ENCODE results near the gene GALNT2.
A peak's percentile ranks its signal among the peaks of the same experiment; 100 is the strongest.

Gene GALNT2

DNA sequence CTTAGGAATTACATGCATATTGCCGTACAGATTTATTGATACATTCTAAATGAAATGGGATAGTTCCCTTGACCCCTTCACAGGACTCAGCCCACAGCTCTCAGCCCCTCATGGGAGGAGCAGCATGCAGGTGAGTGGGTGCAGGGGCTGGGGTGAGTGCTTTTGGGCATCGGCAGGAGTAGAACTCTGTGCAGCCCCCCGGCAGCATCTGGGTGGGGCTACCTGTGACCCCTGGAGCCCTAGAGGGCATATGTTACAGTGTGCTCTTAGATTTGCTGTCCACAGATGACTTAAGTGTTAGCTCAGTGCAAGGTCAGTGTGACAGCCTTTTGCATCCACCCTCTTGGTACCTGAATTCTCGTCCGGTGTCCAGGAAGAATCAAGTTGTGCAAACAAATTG lies 120.3 kb downstream of the GALNT2 start:
- no peak for DNase-seq (ENCODE audit: low spot score)

DNA sequence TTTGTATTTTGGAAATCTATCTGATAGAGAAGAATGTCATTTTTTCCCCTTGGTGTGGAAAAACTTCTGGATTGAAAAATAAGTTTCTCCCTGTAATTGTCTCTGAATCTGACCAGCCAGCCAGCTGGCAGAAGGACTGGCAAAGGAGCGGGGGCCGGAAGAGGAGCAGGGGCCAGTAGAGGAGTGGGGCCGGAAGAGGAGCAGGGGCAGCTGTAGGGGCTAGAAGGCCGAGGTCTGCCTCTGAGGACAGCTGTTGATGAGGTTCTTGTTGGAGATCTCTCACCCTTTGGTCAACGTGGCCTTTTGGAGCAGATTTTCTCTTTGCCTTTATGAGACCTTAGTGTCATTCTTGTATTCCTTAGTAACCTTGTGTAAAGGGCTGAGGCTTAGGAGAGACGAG lies 121.8 kb downstream of the GALNT2 start:
- no peak for DNase-seq (ENCODE audit: low spot score)

DNA sequence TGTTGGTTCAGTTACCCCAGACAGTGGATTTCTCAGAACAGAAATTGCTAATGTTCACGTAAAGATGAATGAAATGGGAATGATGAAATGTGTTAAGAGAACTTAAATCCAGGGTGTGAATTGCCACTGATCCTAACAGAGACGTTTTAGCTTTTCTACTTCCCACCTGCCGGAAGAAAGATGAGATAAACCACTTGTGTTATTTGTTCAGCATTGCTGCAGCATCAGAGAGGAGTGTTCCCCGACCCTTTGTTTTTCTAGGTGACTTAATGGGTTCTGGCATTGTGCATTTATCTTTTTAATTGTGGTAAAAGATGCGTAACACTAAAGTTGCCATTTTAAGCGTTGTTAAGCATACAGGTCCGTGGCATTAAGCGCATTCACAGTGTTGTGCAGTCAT lies 122.3 kb downstream of the GALNT2 start:
- DNase-seq (ENCODE audit: low spot score): no peak

DNA sequence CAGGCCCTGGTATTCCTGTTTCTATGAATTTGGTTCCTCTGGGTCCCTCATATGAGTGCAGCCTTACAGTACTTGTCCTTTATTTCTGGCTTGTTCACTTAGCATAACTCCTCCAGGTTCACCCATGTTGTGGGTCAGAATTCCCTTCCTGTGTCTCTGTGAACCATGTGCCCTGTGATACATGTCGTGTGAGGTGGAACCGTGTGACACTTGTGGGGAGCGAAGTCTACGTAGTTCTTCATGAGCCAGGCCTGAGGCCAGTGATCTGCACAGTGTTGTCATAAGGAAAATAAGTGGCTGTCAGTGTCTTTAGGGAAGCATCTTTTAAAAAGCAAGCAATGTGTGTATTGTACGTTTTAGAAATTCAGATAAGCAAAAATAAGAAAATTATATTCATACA lies 122.8 kb downstream of the GALNT2 start:
- DNase-seq (ENCODE audit: low spot score): no peak

DNA sequence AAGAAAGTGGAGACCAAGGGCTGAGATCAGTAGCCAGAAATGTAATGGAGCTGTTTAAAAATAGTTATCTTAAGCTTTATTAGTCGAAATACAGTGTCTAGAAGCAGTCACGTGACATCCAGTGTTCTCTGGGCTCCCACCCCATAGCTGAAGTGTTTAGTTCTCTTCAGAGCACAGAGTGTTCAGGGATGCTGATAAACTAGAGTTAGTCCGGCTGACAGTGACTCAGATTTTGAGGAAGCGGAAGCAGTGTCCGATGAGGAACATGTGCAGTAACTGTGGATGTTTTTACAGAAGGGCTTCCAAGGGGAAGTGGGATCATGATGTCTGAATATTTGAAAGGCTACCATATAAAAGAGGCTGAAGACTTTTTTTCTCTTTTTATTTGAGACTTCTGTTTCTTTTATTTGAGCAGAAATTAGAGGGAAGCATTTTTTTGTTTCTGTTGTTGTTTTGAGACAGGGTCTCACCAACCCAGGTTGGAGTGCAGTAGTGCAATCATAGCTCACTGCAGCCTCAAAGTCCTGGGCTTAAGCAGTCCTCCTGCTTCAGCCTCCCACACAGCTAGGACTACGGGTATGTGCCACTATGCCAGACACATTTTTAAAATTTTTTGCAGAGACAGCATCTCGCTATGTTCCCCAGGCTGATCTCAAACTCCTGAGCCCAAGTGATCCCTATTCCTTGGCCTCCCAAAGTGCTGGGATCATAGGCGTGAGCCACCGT lies 124.2 kb downstream of the GALNT2 start:
- peak; percentile 58 for DNase-seq (ENCODE audit: low spot score)

DNA sequence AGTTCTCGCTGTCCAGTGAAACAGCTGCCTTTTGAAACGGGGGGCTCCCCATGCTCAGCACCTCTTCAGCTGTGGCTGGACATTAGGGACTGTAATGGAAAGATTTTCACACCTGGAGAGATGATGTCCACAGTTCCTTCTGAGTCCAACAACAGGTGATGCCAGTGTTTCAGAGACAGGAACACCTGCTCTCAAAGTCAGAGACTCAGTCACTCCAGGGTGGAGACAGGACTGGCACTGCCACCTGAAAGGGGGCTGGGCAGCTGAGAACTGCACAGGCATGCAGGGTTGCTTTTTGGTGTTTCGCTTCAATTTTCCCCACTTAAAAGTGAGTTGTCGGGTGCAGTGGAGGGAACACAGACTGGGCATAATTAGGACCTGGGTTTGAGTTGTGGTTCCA lies 124.8 kb downstream of the GALNT2 start:
- no peak for DNase-seq (ENCODE audit: low spot score)

DNA sequence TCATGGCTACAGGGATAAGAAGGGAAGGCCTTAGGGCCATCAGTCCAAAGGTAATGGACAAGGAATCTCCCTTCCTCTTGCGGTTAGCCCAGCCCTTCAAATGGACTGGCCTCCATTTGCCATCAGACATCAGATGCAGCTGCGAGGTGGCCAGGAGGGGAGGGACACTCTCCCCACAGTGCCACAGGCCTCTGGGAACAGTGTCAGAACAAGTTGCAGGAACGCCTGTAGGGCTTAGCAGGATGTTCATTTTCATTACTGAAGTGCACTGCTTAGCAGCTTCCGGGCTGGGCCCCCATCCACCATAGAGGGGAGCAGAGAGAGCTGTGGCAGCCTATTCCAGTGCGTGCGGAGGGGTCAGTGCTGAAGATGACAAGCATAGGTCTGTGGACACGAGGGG lies 127.5 kb downstream of the GALNT2 start:
- no peak for DNase-seq (ENCODE audit: low spot score)

DNA sequence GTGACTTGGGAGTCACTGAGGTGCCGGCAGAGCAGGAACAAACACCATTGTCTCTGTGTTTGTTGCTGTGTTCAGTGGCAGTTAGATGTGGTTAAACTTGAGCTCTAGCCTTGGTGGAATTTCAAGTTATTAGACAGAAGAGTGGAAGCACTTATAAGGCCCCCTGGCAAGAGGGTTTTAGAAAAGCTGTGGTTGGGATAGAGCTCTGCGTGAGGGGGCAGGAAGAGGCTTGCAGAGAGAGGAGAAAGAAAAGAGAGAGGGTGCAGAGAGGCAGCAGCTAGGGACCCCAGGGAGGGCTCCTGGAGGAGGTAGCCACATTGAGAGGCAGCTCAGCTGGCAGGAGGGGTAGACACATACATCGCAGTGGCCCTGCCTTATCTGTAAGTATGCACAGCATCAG lies 128.2 kb downstream of the GALNT2 start:
- no peak for DNase-seq (ENCODE audit: low spot score)

DNA sequence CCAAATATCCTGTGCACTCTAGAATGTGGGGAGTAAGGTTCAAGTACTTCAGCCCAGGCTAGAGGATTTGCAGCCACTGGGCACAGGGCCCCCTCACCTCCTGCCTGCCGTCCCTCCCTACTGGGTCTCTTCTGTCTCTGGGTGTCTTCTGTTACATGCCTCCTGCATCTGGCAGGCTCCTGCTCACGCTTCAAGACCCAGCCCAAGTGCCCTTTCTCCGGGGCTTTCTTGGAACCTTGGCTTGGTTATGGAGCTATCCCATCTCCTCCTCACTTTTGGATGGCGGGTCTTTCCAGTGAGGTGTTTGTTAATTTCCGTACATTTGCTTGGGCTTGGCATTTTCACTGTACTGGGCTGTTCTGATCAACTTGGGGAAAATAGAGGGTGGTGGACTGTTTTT lies 129.0 kb downstream of the GALNT2 start:
- DNase-seq (ENCODE audit: low spot score): no peak

DNA sequence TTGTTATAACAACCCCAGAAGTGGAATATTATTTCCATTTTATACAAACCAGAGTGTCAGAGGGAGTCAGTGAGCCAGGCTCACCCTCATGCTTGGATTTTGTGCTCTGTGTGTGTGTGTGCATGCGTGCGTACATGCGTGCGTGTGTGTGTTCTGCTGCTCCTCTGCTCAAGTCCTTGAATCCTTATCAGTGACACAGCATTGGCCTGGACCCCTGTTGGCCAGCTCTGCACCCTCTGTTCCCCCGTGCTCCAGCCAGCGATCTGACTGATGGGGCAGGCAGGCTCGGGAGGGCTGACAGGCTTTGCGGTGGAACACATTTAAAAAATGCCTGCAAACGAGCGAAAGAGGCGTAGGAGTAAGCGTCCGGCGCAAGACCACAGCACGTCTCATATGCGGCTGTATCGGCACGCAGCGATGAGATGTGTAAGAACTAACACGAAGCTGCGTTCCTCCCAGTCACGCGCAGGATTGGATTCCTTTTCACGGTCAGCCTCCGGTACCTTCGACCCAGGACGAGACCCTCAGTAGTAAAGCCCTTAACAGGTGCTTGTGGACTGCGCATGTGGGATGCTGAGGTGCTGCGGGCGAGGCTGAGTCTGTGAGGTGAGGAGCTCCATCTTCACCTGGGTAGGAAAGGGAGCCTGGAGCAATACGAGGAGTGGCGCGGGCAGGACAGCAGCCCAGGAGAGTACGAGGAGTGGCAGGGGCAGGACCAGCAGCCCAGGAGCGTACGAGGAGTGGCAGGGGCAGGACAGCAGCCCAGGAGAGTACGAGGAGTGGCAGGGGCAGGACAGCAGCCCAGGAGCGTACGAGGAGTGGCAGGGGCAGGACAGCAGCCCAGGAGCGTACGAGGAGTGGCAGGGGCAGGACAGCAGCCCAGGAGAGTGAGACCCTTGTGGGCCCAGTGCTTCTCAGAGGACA lies 130.9 kb downstream of the GALNT2 start:
- DNase-seq (ENCODE audit: low spot score): no peak

DNA sequence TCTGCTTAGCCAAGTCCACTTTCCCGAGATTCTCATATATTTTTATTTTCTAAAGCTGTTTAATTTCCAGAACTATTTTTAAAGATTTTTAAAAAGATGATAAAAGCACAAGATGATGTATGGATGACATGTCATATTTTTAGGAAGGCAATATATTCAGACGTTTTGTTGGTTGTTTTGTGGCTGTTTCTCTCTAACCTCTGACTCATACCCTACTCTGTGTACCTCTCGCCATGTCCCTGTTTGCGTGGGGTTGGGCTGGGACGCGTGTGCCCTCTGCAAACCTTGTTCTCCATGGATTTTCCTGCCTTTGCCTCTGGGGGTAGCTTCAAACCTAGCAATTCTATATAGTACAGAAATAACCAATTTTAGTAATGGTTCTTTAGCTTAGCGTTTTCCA lies 132.0 kb downstream of the GALNT2 start:
- DNase-seq (ENCODE audit: low spot score): no peak

DNA sequence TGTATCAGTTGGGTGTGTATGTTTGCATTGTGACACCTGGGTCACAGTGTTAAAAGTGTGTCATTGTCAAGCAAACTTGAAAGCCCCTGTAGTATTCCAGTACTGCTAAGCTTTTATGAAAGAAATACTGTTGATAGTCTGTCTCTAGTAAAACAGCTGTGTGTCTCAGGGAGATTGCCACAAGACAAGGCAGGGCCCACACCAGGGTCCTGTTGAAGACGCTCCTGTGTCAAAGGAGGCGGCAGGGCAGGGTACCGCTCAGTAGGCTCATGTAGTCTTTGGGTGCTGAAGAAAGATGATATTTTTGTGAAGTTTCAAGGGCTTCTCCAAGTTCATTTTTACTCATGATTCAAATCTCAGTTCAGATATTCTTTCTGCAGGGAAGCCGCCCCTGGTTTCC lies 132.5 kb downstream of the GALNT2 start:
- DNase-seq (ENCODE audit: low spot score): no peak

DNA sequence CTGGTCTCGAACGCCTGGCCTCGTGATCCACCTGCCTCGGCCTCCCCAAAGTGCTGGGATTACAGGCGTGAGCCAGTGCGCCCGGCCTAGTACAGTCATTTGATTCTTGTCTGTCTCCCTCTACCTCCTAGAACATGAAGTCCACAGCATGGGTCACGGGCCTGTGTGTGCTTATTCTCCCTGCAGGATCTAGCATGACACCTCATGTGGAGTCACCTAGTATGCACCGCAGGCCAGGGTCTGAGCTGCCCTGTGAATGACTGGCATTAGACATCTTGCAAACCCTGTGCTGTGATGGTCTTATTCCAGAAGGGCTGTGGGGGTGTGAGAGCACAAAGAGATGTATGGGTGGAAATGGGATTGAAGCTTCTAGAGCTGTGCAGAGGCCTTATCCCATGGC lies 133.2 kb downstream of the GALNT2 start:
- no peak for DNase-seq (ENCODE audit: low spot score)

DNA sequence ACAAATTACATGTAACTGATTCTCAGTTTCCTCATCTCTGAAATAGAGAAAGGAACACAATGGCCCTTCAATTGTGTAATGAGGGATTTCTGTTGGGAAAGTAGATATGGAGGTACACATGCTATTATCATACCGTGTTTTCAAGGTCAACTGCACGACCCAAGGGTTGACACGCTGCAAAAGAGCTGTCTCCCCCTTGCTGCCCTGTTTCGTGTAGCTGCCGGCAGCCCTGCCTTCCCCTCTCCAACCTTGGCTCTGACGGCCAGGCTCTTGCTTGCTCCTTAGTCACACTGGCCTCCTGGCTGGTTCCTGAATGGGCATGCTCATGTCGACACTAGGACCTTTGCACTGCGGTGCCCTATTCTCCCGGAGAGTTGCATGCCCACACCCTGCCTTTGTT lies 134.4 kb downstream of the GALNT2 start:
- no peak for DNase-seq (ENCODE audit: low spot score)

DNA sequence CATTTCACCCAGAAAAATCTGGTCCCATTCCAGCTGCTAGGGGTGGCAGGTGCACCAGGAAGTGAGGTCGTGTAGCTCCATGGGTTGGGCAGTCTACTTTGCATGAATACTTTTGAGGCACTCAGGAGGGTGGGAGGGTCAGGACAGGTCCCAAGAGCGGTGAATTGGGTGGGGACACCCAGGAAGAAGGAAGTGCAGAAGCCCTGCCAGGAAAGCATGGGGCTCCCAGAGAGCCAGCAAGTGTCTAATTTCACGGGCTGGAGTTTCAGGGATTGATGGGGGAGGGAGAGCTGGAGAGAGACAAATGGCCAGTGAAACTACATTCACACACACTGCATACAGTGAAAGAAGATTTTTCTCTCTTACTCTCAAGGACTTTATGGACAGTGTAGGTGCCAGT lies 137.8 kb downstream of the GALNT2 start:
- no peak for DNase-seq (ENCODE audit: low spot score)

DNA sequence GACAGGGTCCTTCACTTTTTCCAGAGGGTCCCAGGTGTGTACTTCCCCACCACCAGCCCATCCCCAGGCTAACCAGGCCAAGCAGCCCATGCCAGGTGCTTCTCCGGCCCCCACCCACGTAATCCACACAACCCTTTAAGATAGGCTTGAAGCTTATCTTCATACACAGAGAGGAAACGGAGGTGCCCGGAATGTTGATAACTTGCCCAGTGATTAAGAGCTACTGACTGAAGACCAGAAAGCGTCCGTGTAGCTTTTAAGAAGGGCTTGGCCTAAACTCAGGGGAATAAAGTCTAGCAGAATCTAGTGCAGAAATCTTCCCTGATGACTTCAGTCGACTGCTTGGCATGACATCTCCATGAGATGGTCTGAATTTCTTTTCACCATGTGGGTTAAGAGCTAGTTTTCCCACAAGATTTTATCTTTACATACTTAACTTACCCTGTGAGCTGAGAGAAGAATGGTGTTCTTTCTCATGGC lies 138.7 kb downstream of the GALNT2 start:
- DNase-seq (ENCODE audit: low spot score): no peak

DNA sequence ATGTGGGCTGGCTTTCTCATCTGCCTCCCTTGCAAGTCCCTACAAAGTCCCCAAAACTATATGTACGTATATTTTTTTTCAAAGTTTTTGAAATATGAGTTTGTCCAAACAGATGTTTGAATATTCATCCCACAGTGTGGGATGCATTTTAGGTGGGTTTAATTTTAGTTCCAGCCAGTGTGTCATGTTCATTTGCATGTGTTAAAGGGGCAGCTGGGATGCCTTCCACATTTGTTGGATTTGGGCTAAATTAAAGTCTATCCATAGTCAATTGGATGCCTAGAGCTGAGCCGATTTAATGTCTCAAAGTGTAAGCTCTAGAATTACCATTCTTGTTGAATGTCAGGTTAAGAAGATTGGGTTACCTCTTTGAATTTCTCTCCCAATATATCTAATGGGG lies 139.2 kb downstream of the GALNT2 start:
- no peak for DNase-seq (ENCODE audit: low spot score)

DNA sequence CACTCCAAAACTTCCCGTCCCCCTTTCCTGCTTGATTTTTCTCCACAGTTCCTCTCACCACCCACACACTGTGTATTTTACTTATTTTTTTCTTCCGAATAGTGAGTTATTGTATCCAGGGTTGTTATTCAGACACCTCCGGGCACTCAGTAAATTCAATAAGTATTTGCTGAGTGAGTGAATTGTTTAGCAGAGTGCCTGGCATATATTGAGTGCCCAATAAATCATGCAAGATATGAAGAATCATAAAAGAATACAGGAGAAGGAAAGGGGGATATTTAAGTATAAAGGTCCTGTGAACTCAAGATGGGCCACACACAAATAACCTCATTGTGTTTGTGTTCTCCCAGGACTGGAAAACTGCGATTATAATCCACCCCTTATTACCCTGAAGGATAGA lies 139.9 kb downstream of the GALNT2 start:
- DNase-seq (ENCODE audit: low spot score): no peak

DNA sequence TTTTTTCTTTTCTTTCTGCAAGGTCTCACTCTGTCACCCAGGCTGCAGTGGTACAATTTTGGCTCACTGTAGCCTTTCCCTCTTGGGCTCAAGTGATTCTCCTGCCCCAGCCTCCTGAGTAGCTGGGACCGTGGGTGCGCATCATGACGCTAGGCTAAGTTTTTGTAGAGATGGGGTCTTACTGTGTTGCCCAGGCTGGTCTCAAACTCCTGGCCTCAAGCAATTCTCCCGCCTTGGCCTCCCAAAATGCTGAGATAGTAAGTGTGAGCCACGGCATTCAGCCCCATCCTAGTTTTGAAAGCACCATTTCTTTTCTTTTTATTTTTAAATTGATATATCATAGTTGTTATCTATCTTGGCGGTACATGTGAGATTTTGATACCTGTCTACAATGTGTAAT lies 140.6 kb downstream of the GALNT2 start:
- DNase-seq (ENCODE audit: low spot score): no peak

DNA sequence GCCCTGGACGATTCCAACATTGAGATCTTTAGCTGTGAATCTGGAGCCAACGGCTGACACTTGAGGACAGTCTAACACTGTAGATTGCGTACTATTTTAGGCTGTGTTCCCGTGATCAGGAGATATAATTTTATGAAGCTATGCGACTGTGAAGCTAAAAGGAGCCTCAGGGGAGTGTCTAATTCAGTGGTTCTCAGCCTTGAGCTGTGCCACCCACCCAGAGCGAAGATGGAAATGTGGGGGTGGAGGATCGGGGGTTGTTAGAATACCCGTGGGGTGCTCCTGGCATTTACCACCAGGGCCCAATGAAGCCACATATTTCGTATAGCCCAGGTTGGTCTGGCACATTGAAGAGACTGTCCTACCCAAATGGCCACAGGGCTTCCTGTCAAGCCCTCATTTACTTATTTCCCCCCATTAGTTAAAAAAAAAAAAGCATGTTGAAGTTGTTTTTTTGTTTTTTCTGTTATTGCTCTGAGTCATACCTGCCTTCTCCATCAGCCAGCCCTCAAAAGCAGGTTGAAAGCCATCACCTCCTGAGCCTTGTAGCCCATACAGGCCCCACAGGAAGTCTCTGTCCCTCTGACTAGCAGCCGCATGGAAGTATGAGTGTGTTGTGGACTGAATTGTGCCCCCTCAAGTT lies 141.7 kb downstream of the GALNT2 start:
- peak; percentile 74 for DNase-seq (ENCODE audit: low spot score)

DNA sequence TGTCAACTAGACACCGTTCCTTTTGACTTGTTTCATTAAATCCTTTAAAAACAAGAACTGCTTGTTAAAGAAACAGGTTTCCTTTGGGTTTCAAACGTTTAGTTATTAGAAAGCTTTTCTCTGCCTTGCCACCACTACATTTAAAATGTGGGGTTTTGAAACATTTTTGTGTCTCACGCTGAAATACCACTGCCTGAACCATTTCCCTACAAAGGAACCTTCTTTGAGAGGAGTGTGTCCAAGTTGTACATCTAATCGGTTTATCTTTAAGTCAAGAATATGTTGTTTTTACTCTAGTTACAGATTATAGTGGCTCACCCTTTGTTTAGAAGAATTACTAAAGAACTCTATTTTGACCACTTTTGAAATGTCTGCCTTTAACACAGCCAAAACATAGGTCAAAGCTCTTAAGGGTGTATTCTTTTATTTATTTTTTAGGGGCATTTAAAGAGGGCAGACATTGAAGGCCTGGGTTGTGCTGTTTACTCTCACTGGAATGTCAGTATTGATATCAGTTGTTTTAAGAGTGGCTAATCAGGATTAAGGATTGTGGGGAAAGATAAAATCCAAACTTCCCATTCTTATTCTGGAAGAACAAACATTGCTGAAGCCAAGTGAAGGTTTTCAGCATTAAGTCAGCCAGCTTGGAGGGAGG lies 143.4 kb downstream of the GALNT2 start:
- no peak for DNase-seq (ENCODE audit: low spot score)

DNA sequence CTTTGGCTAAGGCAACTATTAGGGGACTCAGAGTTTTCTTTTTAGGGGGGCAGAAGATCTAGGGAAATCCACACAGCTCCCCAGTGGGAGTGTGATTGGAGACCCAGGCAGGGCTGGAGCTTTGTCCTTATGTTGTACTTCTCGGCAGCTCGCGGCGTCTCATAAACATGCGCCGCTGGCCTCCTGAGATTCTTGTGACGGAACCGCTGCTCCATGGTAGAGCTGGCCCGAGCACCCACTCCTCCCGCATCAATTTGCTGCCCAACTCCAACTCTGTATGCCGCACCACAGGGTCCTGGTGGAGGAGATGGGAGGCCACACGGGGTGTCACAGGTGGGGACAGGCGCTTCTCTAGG lies 143.9 kb downstream of the GALNT2 start:
- DNase-seq (ENCODE audit: low spot score): no peak

All from putamen (tissue), 1 donor.